ENCODE measurements around the gene ARHGAP12.
A peak's percentile ranks its signal among the peaks of the same experiment; 100 is the strongest.

The ARHGAP12 gene

GRCh38 chr10:31838709-31839108 lies 89.9 kb downstream of the ARHGAP12 start:
- Histone ChIP-seq H3K27ac (no peak overlapping the region), H3K36me3 (no peaks in the 10 kb centered on the region), H3K9me3 (ENCODE audit: severe bottlenecking) (no peaks in the 10 kb centered on the region), H3K27me3 (ENCODE audit: insufficient read depth, low read depth, severe bottlenecking) (no peaks in the 10 kb centered on the region), H3K4me3 (ENCODE audit: low read depth, low read length) (no peak overlapping the region)
- no peak for TF ChIP-seq CTCF (IDR thresholded peaks at IDR 0.05; ENCODE audit: low read depth, low read length)
- no peak for DNase-seq

GRCh38 chr10:31838065-31838464 lies 90.6 kb downstream of the ARHGAP12 start:
- no peaks in the 10 kb centered on the region for H3K36me3 ChIP-seq
- DNase-seq: no peak
- no peak overlapping the region for H3K27ac ChIP-seq
- H3K27me3 ChIP-seq (ENCODE audit: insufficient read depth, low read depth, severe bottlenecking): no peaks in the 10 kb centered on the region
- no peak for TF ChIP-seq CTCF (IDR thresholded peaks at IDR 0.05; ENCODE audit: low read depth, low read length)
- H3K4me3 ChIP-seq (ENCODE audit: low read depth, low read length): no peak overlapping the region
- no peaks in the 10 kb centered on the region for H3K9me3 ChIP-seq (ENCODE audit: severe bottlenecking)

- Histone ChIP-seq H3K27me3 (ENCODE audit: insufficient read depth, low read depth, severe bottlenecking) (no peaks in the 10 kb centered on the region), H3K36me3 (no peaks in the 10 kb centered on the region), H3K4me3 (ENCODE audit: low read depth, low read length) (no peak overlapping the region), H3K27ac (no peak overlapping the region), H3K9me3 (ENCODE audit: severe bottlenecking) (no peaks in the 10 kb centered on the region)
- TF ChIP-seq CTCF (IDR thresholded peaks at IDR 0.05; ENCODE audit: low read depth, low read length): peak; percentile 50; the same call in 1 of the 2 replicates
- peak; percentile 8 for DNase-seq
Measured at GRCh38 chr10:31836569-31837406, 91.8 kb downstream of the ARHGAP12 start.

- no peaks in the 10 kb centered on the region for H3K27me3 ChIP-seq (ENCODE audit: insufficient read depth, low read depth, severe bottlenecking)
- TF ChIP-seq CTCF (IDR thresholded peaks at IDR 0.05; ENCODE audit: low read depth, low read length): no peak
- no peak for DNase-seq
- H3K9me3 ChIP-seq (ENCODE audit: severe bottlenecking): no peaks in the 10 kb centered on the region
- no peak overlapping the region for H3K27ac ChIP-seq
- no peaks in the 10 kb centered on the region for H3K36me3 ChIP-seq
- no peak overlapping the region for H3K4me3 ChIP-seq (ENCODE audit: low read depth, low read length)
Measured at GRCh38 chr10:31833753-31834152, 94.9 kb downstream of the ARHGAP12 start.

GRCh38 chr10:31832261-31832660 lies 96.4 kb downstream of the ARHGAP12 start:
- Histone ChIP-seq H3K27ac (no peak overlapping the region), H3K36me3 (no peaks in the 10 kb centered on the region), H3K9me3 (ENCODE audit: severe bottlenecking) (no peaks in the 10 kb centered on the region), H3K27me3 (ENCODE audit: insufficient read depth, low read depth, severe bottlenecking) (no peaks in the 10 kb centered on the region), H3K4me3 (ENCODE audit: low read depth, low read length) (no peak overlapping the region)
- no peak for DNase-seq
- TF ChIP-seq CTCF (IDR thresholded peaks at IDR 0.05; ENCODE audit: low read depth, low read length): no peak

GRCh38 chr10:31830887-31831286 lies 97.7 kb downstream of the ARHGAP12 start:
- H3K27ac ChIP-seq: no peak overlapping the region
- H3K27me3 ChIP-seq (ENCODE audit: insufficient read depth, low read depth, severe bottlenecking): no peaks in the 10 kb centered on the region
- no peaks in the 10 kb centered on the region for H3K9me3 ChIP-seq (ENCODE audit: severe bottlenecking)
- H3K36me3 ChIP-seq: no peaks in the 10 kb centered on the region
- TF ChIP-seq CTCF (IDR thresholded peaks at IDR 0.05; ENCODE audit: low read depth, low read length): no peak
- no peak for DNase-seq
- no peak overlapping the region for H3K4me3 ChIP-seq (ENCODE audit: low read depth, low read length)
